Calu3 (cell line): Measurements from ENCODE around the gene HECW1. TPM values are rescaled to one million over a fixed set of nuclear protein-coding genes. Genes with fewer than 3 reads are reported as not detected.

Experiments
- BruUV-seq: library from RNA; stranded (reverse); fragments of 400-500 nt; replicated peaks from 2 replicates; lab custom pipeline; 2021; lab: Mats Ljungman, UMichigan
- CTCF ChIA-PET: fragments of 300-600 bp; sonication (Branson Sonifier 250); formaldehyde crosslinking; loops from one replicate; lab custom pipeline; 2022; ENCODE audit warnings: antibody characterized with exemption; lab: Charles Lee
- DNase-seq: peaks from one replicate; pipeline ENCODE4 v3.0.0; 2022
- H3K27ac Mint-ChIP-seq: one replicate; pipeline ENCODE4 v1.8.0; 2022; ENCODE audit warnings: mixed read lengths; ENCODE audit not compliant: unreplicated experiment
- H3K27me3 Mint-ChIP-seq: one replicate; pipeline ENCODE4 v1.8.0; 2022; ENCODE audit warnings: mixed read lengths; ENCODE audit not compliant: unreplicated experiment
- H3K36me3 Mint-ChIP-seq: one replicate; pipeline ENCODE4 v1.8.0; 2022; ENCODE audit warnings: mild to moderate bottlenecking, moderate library complexity, mixed read lengths; ENCODE audit not compliant: insufficient read depth, unreplicated experiment
- H3K4me1 Mint-ChIP-seq: one replicate; pipeline ENCODE4 v1.8.0; 2022; ENCODE audit warnings: mild to moderate bottlenecking, low read depth, mixed read lengths; ENCODE audit not compliant: unreplicated experiment
- H3K4me3 Mint-ChIP-seq: one replicate; pipeline ENCODE4 v1.8.0; 2022; ENCODE audit warnings: mild to moderate bottlenecking, low read depth, moderate library complexity, mixed read lengths; ENCODE audit not compliant: unreplicated experiment
- H3K9me3 Mint-ChIP-seq: one replicate; pipeline ENCODE4 v1.8.0; 2022; ENCODE audit warnings: low read depth, mixed read lengths; ENCODE audit not compliant: unreplicated experiment
- CTCF ChIP-seq: fragments of 200-600 bp; IDR thresholded peaks from one replicate; pipeline ENCODE4 v1.8.0; 2022; ENCODE audit warnings: antibody characterized with exemption; ENCODE audit not compliant: unreplicated experiment
- intact Hi-C: fragments of 100-400 bp; cut with micrococcal nuclease; formaldehyde crosslinking; loops from one replicate; pipeline ENCODE4 v1.10.0; 2022; ENCODE audit not compliant: unreplicated experiment
- total RNA-seq: library from RNA; stranded (reverse); gene quantifications from 2 replicates; pipeline ENCODE4 v1.2.3, GENCODE V29; 2022

The HECW1 gene
- total RNA-seq, 1 experiment from 2014 or later = 0.33 TPM

GRCh38 chr7:43211286-43211685 is 98.8 kb downstream of the HECW1 start:
- CTCF ChIA-PET = interaction anchor here (2.7 kb wide), 1 partner anchor 50 kb away, joined by 7 read pairs; no protein-coding TSS in a partner anchor
- H3K4me3 Mint-ChIP-seq = no peak overlapping the region
- peak; percentile 36 for DNase-seq
- intact Hi-C loops = loop anchor here (5.0 kb wide), 1 partner anchor 51 kb away; no protein-coding TSS in a partner anchor
- no peak overlapping the region for H3K27ac Mint-ChIP-seq
- no peaks in the 10 kb centered on the region for H3K9me3 Mint-ChIP-seq
- H3K27me3 Mint-ChIP-seq = peaks cover 42% of the 10 kb centered on the region
- H3K36me3 Mint-ChIP-seq = no peaks in the 10 kb centered on the region
- no TSS peak for BruUV-seq
- TF ChIP-seq CTCF = no peak
- no peaks in the 10 kb centered on the region for H3K4me1 Mint-ChIP-seq

- H3K27ac Mint-ChIP-seq = no peak overlapping the region
- H3K36me3 Mint-ChIP-seq = no peaks in the 10 kb centered on the region
- no peaks in the 10 kb centered on the region for H3K9me3 Mint-ChIP-seq
- intact Hi-C loops = loop anchor here (5.0 kb wide), 1 partner anchor 51 kb away; no protein-coding TSS in a partner anchor
- H3K4me1 Mint-ChIP-seq = no peaks in the 10 kb centered on the region
- H3K27me3 Mint-ChIP-seq = peaks cover 42% of the 10 kb centered on the region
- H3K4me3 Mint-ChIP-seq = no peak overlapping the region
- DNase-seq = no peak
- BruUV-seq = no TSS peak
- CTCF ChIA-PET = interaction anchor here (0.6 to 2.7 kb wide), 2 partner anchors 50 to 77 kb away, joined by 3 to 7 read pairs; no protein-coding TSS in a partner anchor
- no peak for TF ChIP-seq CTCF
These were observed 99.2 kb downstream of the HECW1 start for GRCh38 chr7:43211693-43212092.

- H3K27ac Mint-ChIP-seq = no peak overlapping the region
- peaks cover 48% of the 10 kb centered on the region for H3K27me3 Mint-ChIP-seq
- DNase-seq = no peak
- no peak for TF ChIP-seq CTCF
- BruUV-seq = no TSS peak
- CTCF ChIA-PET = no interaction called here
- no peaks in the 10 kb centered on the region for H3K36me3 Mint-ChIP-seq
- H3K4me1 Mint-ChIP-seq = no peaks in the 10 kb centered on the region
- intact Hi-C loops = loop anchor here (5.0 kb wide), 1 partner anchor 49 kb away; no protein-coding TSS in a partner anchor
- no peaks in the 10 kb centered on the region for H3K9me3 Mint-ChIP-seq
- H3K4me3 Mint-ChIP-seq = no peak overlapping the region
These were observed 100.5 kb downstream of the HECW1 start for GRCh38 chr7:43212921-43213320.

- Mint-ChIP-seq H3K9me3 (peaks cover 3% of the 10 kb centered on the region), H3K4me1 (no peaks in the 10 kb centered on the region), H3K27me3 (peaks cover 40% of the 10 kb centered on the region), H3K27ac (no peak overlapping the region), H3K4me3 (no peak overlapping the region), H3K36me3 (no peaks in the 10 kb centered on the region)
- no TSS peak for BruUV-seq
- CTCF ChIA-PET = no interaction called here
- no peak for DNase-seq
- intact Hi-C loops = no loop called here
- TF ChIP-seq CTCF = no peak
These were observed 102.6 kb downstream of the HECW1 start for GRCh38 chr7:43215061-43215460.
